WI38 (cell line): ENCODE data around the gene KRT6C.

Source experiments
- H3K4me3 ChIP-seq: 2 replicates; pipeline ENCODE4 v1.5.1; 2011; ENCODE audit warnings: low read depth, mild to moderate bottlenecking, control low read depth, low read length
- CTCF ChIP-seq: IDR thresholded peaks from 2 replicates; pipeline ENCODE4 v1.5.1; 2012; ENCODE audit warnings: low read depth, mild to moderate bottlenecking, control low read depth, low read length

Gene KRT6C

DNA sequence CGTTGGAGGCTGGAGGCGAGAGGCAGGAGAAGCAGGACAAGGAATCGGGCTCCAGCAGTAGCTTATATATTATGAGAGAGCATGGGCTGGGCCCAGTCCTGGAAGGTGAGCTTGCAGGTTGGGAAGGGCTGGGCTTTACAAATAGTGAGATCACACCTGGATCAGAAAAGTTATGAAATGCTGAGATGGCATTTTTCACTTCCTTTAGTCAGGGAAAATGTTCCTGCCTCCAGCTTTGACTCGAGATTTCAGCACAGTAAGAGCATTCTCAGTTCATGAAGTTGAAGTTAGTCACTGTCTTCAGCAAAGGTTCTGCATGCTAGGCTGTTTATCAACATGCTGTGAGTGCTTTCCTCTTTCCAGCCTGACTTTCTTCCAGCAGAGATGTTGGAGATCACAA lies at the start of gene KRT6C:
Gene KRT6C (minus strand): TSS at position 38 of the 400 bp plus-strand sequence. CDS start 68 bp downstream, outside the sequence.
- no peak for TF ChIP-seq CTCF

GRCh38 chr12:52522346-52523011 lies 48.9 kb upstream of the KRT6C start:
- H3K4me3 ChIP-seq: no peak overlapping the region
- no peak for TF ChIP-seq CTCF

More for the DNA sequence above, at the start of gene KRT6C:
- H3K4me3 ChIP-seq: no peak within 1 kb of the TSS

DNA sequence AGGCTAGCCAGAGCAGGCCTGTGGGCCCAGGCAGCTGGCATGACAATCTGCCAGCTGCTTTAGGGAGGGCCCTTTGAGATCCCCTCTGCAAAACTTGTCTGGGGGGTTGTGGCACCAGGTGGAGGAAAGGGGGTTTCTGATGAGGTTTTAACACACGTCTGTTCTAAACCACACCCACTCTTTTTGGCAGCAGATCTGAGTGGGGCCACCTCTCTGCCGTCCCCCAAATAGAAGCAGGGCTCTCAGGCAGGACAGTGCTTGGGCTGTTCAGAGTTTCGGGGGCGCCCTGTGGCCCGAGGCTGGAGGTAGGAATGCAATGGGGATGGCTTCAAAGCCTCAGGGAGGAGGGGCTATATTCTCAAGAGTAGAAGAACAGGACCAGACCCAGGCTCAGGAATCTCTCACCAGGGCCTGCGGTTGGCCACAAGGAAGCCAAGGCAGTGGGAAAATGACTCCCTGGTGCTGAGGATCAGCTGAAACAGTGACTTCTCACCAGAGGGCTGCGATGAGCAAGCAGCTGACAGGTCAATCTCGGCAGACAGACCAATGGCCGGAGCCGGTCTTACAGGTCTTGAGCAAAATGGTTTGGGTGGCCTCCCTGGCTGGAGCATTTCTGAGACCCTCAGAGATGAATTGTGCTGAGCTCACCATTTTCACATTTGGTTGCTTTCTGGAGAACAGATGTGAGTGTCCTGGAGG lies 48.1 kb upstream of the KRT6C start:
- no peak for TF ChIP-seq CTCF
- H3K4me3 ChIP-seq: no peak overlapping the region

- H3K4me3 ChIP-seq: no peak overlapping the region
- TF ChIP-seq CTCF: no peak
Measured at GRCh38 chr12:52521175-52521567, 47.6 kb upstream of the KRT6C start.

- no peak for TF ChIP-seq CTCF
- no peak within 1 kb of the TSS for H3K4me3 ChIP-seq
Measured at GRCh38 chr12:52519826-52520662, 46.4 kb upstream of the KRT6C start, which contains the start of gene KRT5. Gene KRT5 (minus strand): TSS chr12:52520394. CDS start chr12:52520296, 98 bp downstream.

GRCh38 chr12:52519387-52519703 lies 45.7 kb upstream of the KRT6C start:
- TF ChIP-seq CTCF: no peak
- no peak overlapping the region for H3K4me3 ChIP-seq
